ENCODE results near the gene ZP4. TPM values are rescaled to one million over a fixed set of nuclear protein-coding genes. Genes with fewer than 3 reads are reported as not detected.

The ZP4 gene
- total and polyA plus RNA-seq, 2 of the 8 experiments (the other 6 are each of a cell fraction or from before 2014, with no cell fraction given), result not detected

DNA sequence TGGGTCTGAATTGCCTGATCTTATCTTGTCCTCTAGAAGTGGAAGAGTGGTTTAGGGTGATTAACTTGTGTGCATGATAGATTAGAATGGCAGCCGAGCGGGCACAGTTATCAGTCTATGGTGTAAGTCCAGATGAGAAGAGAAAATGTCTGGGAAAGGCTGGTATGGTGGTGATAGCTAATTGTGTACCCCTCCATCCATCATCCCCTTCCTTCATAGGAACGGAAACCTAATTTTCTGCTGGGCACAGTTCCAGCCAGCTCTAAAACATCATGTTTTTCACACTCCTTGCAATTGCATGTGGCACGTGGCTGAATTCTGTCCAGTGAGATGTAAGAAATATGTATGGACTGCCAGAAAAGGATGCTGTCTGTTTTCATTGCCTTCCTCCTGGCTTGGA, 40.9 kb upstream of the ZP4 start:
- Histone ChIP-seq H3K4me1 (replicated peaks in 1 of 4; ENCODE audit: control insufficient read depth in 3 of 4, insufficient read depth in 4 of 4, low read length in 3 of 4) (no peaks in the 10 kb centered on the region), H2AFZ (ENCODE audit: low read length) (0 out of 2 replicates have a peak overlapping the region, but pooled peaks have one; percentile 79), H3K4ac (replicated peaks; ENCODE audit: insufficient read length, low read depth, low read length) (no peak overlapping the region), H4K91ac (replicated peaks; ENCODE audit: insufficient read length, low read length) (no peak overlapping the region), H3K27me3 (replicated peaks in 1 of 4; ENCODE audit: control insufficient read depth in 3 of 4, extremely low read depth in 1 of 4, insufficient read depth in 3 of 4, low read length in 3 of 4) (no peaks in the 10 kb centered on the region), H4K8ac (ENCODE audit: extremely low read depth, insufficient read depth, low read length) (no peak overlapping the region), H3K36me3 (ENCODE audit: control insufficient read depth in 2 of 4, insufficient read depth in 4 of 4, low read length in 3 of 4) (no peaks in the 10 kb centered on the region), H2BK120ac (replicated peaks; ENCODE audit: low read depth, low read length) (no peak overlapping the region), H3K23me2 (ENCODE audit: low read depth, low read length) (no peaks in the 10 kb centered on the region), H3K9me3 (ENCODE audit: insufficient read depth in 2 of 2, low read depth in 1 of 2, low read length in 1 of 2) (no peaks in the 10 kb centered on the region), H4K20me1 (replicated peaks in 1 of 2; ENCODE audit: control insufficient read depth in 1 of 2, insufficient read depth in 2 of 2, low read length in 2 of 2) (peaks cover 0 to 1% of the 10 kb centered on the region in 2 experiments), H3K23ac (ENCODE audit: insufficient read length) (no peak overlapping the region), H3K18ac (ENCODE audit: extremely low read depth, low read length) (no peak overlapping the region), H3K4me3 (ENCODE audit: extremely low read depth in 1 of 4, insufficient read depth in 2 of 4, low read depth in 3 of 4, low read length in 4 of 4) (no peak overlapping the region), H2BK12ac (ENCODE audit: low read depth, low read length) (no peak overlapping the region), H3K79me2 (ENCODE audit: control insufficient read depth in 1 of 2, insufficient read depth in 2 of 2, low read length in 2 of 2) (no peaks in the 10 kb centered on the region), H2BK15ac (ENCODE audit: low read length) (no peak overlapping the region), H3K14ac (ENCODE audit: insufficient read length) (no peak overlapping the region), H4K5ac (ENCODE audit: insufficient read length, low read depth, low read length) (no peak overlapping the region), H3K27ac (ENCODE audit: low read depth, low read length) (no peak overlapping the region), H3K56ac (replicated peaks; ENCODE audit: insufficient read length, low read depth, low read length) (no peak overlapping the region), H2BK20ac (ENCODE audit: low read length) (no peak overlapping the region), H2BK5ac (ENCODE audit: low read depth, low read length) (no peak overlapping the region), H3K79me1 (ENCODE audit: low read depth, low read length) (no peaks in the 10 kb centered on the region), H3K4me2 (ENCODE audit: insufficient read depth in 1 of 2, low read depth in 2 of 2, low read length in 2 of 2) (no peak overlapping the region), H3K9ac (replicated peaks in 1 of 4; ENCODE audit: extremely low read depth in 1 of 4, low read depth in 3 of 4, low read length in 3 of 4) (no peak overlapping the region), H2AK5ac (ENCODE audit: low read depth, low read length) (no peak overlapping the region)
- ChIA-PET CTCF (ENCODE audit: partially characterized antibody) (interaction anchor here (0.6 to 1.4 kb wide), 4 partner anchors 9 to 80 kb away, joined by 3 to 6 read pairs (median 4); no protein-coding TSS in a partner anchor), POLR2A (ENCODE audit: partially characterized antibody) (interaction anchor here (0.5 kb wide), 1 partner anchor 95 kb away, joined by 3 read pairs; no protein-coding TSS in a partner anchor)
- TF ChIP-seq GTF2F1 (IDR thresholded peaks at IDR 0.05; ENCODE audit: borderline replicate concordance, low read depth, low read length), result no peak
- no peak for TF ChIP-seq CBX5 (IDR thresholded peaks at IDR 0.05; ENCODE audit: low read depth, low read length)
- no peak for TF ChIP-seq HDAC6 (IDR thresholded peaks at IDR 0.05; ENCODE audit: low read depth, low read length)
- TF ChIP-seq RNF2 (IDR thresholded peaks at IDR 0.05; ENCODE audit: borderline replicate concordance, low read depth, low read length, missing control alignments, poor library complexity, severe bottlenecking), result no peak
- TF ChIP-seq GABPA (IDR thresholded peaks at IDR 0.05; ENCODE audit: borderline replicate concordance, insufficient read depth, low read length), result no peak
- no peak for TF ChIP-seq EZH2 (IDR thresholded peaks at IDR 0.05; ENCODE audit: low read depth, low read length, severe bottlenecking)
- TF ChIP-seq SRF (IDR thresholded peaks at IDR 0.05; ENCODE audit: low read depth, low read length), result no peak
- no peak for TF ChIP-seq BCL11A (IDR thresholded peaks at IDR 0.05; ENCODE audit: low read depth in 2 of 2, low read length in 2 of 2)
- TF ChIP-seq CBX8 (IDR thresholded peaks at IDR 0.05; ENCODE audit: borderline replicate concordance, low read depth, low read length), result no peak
- no peak for TF ChIP-seq ATF3 (IDR thresholded peaks at IDR 0.05; ENCODE audit: insufficient read depth, low read depth, low read length)
- WGBS, 2 experiments (ENCODE audit: extremely low coverage in 1 of 2, insufficient coverage in 1 of 2, insufficient read length in 1 of 2, insufficient replicate concordance in 2 of 2, low coverage in 1 of 2, low lambda C conversion rate in 2 of 2, missing lambda C conversion rate in 1 of 2), result 98% methylated on average over 4 of the region's 4 CpGs; no CpG with 5 or more reads in 1 of the 2 experiments
- FAIRE-seq (no peak), DNase-seq (ENCODE audit: low read depth in 1 of 2, low spot score in 2 of 2) (no peak)
